ENCODE results near the gene RNF20.
"Not testable (repeated sequence)": the region's sequence is repeated elsewhere in the genome, so short reads cannot be mapped to it uniquely, and the experiment has no call there.

RNF20 gene

DNA sequence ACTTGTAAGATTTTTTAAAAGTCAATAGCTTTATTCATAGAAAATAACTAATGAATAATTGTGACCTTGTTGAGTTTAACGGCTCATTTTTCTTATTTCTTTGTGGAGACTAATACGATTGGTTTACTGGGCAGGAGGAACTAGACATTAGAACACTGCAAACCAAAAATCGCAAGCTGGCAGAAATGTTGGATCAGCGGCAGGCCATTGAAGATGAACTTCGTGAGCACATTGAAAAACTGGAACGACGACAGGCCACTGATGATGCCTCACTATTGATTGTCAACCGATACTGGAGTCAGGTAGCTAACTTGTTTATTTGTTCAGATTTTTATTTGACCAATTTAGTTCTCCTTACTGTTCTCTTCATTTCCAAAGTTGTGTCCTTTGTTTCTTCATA is 6.4 kb downstream of the RNF20 start:
- no peak for DNase-seq

DNA sequence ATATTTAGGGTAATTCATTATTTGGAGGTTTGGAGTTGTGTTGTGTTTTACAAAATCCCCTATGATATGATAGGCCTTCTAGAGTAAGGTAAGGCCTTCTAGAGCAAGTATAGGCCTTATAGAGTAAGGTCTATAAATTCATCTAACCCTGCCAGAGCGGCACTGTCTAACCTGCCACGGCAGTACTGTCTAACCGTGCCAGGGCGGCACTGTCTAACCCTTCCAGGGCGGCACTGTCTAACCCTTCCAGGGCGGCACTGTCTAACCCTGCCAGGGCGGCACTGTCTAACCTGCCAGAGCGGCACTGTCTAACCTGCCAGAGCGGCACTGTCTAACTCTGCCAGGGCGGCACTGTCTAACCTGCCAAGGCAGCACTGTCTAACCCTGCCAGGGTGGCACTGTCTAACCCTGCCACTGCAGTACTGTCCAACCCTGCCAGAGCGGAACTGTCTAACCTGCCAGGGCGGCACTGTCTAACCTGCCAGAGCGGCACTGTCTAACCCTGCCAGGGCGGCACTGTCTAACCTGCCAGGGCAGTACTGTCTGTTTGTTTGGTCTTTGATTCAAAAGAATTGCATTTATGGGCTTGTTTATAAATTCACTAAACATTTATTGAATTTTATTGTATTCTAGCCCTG is 9.6 kb downstream of the RNF20 start:
- no peak for DNase-seq

DNA sequence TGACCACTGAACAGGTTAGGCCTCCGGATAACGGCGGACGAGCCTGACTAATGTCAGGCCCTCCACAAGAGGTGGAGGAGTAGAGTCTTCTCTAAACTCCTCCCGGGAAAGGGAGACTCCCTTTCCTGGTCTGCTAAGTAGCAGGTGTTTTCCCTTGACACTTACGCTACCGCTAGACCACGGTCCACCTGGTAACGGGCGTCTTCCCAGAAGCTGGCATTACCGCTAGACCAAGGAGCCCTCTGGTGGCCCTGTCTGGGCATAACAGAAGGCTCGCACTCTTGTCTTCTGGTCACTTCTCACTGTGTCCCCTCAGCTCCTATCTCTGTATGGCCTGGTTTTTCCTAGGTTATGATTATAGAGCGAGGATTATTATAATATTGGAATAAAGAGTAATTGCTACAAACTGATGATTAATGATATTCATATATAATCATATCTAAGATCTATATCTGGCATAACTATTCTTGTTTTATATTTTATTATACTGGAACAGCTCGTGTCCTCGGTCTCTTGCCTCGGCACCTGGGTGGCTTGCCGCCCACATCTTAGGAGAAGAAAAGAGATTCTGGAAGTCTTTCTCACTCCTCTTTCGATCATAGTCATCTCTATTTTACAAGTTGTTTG is 15.9 kb downstream of the RNF20 start:
- not testable (repeated sequence) for DNase-seq

DNA sequence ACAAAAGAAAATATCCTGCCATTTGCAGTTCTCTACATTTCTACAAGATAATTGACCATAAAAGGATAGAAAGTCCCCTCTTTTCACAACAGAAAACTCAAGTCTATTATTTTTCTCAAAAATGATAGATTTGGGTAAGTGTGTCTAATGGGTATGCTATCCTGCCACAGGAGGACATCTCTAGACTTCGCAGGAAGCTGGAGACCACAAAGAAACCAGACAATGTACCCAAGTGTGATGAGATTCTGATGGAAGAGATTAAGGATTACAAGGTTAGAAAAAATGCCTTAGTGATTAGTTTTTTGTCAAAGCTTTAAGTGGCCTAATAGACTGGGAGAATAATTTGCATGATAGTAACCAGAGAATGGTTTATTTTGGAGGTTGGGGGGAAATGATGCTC is 28.1 kb downstream of the RNF20 start:
- DNase-seq, result no peak

DNA sequence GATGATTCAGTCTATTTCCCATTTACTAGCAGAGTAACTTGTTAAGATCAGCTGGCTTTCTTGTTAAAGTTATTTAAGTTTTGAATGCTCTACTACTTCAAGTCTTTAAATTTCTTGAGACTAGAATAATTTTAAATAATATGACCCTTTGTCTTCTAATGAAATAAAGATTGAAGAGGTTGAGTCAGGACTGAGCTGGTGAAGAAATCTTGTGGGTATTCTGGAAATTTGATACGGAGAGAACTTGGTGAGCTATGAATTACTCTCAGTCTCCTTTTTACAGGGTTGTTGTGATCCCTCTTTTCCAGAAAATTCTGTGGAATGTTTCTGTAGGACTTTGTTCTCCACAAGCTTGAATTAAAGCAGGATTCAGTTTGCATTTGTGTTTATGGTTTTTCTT is 29.3 kb downstream of the RNF20 start:
- DNase-seq, result no peak

DNA sequence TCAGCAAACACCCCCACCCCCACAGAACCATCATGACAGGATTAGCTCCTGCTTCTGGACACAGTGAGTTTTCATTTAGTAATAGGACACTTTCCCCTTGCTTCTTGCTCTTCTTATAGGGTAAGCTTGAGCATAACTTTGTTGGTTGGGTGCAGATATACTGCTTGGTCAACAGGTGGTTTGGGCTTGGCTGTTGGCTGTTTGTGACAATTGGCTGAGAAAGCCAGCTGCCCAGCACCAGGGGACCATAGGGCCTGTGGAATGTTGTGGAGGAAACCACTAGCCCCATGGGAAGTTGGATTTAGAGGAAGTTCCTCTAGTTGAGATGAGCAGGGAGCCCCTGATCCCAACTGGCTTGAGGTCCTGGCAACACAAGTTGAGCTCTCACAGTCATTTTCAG is 30.6 kb downstream of the RNF20 start:
- DNase-seq, result no peak

DNA sequence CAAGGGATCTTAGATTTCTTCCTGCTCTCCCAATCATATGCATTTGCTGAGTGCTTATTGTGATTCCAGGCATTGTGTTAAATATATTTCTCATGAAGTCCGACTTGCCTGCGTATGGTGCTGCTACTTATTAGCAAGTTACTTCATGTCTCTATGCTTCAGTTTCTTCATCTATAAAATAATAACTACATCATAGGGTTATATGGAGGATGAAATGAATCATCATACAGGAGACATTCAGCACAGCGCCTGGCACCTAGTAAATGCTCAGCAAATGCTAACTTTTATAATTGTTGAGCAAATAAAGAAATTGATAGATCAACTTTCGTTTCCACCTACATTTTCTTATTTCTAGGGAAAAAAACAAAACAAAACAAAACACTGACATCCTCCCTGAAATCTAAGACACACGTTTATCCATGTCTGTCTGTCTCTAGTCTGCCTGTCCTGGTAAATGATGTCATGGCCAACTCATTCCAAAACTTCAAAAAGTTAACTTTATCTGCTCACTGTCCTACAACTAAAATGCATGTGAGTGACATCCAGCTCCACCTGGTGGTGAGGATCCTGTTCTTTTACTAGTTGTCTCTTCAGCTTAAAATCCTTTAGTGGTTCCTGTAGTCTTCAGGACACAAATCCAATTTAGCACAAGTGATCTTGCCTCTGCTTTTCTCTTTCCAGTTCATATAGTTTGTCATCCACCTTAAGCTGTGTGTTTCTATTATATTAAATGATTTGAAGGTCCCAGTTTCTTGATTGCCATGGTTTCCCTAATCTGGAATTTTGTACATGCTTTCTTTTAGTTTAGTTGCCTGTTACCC is 33.5 kb downstream of the RNF20 start:
- DNase-seq, result no peak

DNA sequence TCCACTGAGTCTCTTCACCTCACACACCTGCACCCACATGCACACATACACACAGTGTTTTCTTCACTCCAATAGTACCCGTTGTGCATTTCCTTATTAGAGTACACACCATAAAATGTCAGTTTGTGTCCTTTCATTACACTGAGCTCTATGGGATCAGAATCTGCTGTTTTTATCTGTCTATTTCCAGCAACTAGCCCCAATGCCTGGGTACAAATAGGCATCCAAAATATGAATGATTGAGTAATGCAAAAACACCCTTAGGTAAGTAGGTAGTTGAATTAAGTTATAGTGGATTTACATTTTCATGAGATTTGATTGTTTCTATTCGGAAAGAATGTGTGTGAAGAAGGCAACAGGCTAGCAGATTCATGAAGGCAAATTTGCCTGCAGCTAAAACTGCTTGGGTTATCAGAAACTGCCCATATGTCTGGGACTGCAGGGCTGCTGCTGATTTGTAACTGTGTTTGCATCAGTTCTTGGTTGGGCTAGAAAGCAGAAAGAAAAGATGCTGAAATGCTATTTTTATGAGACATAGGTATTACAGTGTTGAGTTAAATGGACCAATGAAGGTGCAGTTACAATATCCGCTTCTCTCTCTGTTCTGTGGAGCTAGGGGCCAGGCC is 34.2 kb downstream of the RNF20 start:
- no peak for DNase-seq

DNA sequence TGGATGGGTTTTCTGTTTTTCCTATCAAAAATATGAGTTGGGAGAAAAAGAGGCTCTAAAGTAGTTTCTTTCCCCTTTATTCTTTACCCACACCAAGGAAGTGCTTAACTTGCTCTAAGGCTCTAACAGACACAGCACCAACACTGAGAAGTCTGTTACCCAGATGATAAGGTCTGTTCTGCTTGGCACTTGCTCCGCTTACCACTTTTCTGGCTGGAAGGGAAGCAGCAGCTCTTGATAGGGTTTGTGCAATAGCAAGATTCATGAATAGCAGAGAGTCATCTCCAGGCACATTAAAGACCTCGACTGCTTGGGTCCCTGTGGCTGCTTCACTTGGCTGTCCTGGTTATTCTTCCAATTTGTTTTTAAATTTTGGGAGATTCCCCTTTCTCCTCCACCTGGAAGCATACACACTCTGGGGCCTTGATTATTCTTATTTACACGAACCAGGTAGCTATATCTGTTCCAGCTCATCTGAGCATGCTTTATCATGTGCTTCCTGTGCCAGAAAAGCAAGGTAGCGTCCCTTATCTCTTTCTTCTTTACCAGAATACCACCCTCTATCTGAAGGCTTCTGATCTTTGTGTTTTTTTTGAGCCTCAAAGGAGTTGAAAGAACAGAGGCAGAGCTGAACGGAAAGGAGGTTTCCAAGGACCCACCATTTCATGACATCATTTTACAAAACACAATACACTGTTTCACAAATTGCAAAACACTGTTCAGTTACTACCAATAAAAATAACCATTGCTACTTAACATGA is 36.3 kb downstream of the RNF20 start:
- no peak for DNase-seq

DNA sequence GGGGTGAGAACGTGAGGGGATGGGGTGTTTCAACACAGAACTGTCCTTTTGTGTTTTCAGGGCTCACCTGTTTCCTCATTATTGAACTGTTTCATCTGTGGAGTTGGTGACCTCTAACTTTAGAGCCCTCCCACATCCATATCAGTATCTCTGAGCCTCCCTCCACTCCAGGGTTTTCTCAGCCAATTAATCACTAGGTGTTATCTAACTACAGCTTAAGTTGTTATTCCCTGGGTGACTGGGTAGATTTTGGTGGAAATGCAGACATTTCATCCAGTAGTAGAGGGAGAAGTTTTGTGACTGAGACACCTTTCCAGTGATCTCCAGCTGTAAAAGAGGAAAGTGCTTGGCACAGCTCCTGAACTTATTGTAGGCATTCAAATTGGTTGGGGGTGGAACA is 37.5 kb downstream of the RNF20 start:
- no peak for DNase-seq

DNA sequence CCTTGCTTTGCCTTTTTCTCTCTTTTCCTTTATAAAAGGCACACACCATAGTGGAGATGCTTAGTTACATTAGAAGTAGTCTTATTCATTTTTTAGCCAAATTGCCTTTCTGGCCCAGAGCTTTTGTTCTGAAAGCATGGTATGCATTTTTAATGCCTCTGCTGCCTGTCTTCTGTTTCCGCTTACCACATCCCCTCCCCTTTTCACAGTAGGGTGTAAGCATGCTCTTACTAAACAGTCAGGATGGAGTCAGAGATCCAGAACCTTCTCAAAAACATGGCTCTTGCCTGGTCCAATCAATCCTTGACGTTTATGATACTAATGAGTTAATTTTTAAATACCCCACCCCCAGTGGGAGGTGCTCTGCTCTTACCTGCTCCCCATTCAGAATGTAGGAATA is 38.7 kb downstream of the RNF20 start:
- no peak for DNase-seq

DNA sequence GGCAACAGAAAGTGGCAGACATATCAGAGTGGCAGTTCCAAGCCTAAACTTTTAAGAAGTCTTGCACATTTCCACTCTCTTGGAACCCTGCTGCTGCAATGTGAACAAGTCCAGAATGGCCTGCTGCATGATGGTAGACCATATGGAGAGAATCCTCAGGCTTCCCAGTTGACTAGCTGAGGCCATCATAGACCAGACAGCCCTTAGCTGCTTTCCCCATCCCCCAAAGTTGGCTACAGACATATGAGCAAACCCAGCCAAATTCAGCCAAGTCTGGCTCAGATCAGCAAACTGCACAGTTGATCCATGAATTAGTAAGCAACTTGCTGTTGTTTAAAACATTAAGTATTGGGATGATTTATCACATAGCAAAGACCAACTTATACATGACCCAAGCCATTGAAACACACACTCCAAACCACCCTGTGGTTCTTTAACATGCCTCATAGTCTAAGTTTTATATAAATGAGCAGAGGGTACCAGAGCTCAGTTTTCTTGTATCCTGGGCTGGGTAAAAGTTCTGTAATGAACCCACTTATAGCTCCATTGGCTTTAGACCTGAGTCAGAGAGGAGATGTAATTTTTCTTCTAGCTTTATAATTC is 41.2 kb downstream of the RNF20 start:
- DNase-seq, result no peak

DNA sequence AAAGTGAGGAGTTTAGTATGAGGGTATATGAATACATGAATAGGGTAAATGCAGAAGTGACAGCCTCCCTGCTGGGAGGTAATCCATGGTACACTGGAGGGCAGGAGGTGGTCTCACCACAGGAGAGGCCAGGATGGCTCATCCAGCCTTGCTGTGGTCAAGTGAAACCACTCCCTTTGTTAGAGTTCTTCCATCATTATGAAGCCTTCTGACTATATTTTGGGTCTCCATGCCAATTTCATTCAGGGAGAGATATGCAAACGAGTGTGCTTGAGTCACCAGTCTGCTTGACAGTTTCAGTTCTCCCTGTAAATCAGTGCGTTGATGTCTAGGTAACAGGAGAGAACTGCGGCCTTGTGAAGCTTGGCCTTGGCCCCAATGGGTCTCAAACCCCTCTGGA is 44.7 kb downstream of the RNF20 start:
- DNase-seq, result no peak

DNA sequence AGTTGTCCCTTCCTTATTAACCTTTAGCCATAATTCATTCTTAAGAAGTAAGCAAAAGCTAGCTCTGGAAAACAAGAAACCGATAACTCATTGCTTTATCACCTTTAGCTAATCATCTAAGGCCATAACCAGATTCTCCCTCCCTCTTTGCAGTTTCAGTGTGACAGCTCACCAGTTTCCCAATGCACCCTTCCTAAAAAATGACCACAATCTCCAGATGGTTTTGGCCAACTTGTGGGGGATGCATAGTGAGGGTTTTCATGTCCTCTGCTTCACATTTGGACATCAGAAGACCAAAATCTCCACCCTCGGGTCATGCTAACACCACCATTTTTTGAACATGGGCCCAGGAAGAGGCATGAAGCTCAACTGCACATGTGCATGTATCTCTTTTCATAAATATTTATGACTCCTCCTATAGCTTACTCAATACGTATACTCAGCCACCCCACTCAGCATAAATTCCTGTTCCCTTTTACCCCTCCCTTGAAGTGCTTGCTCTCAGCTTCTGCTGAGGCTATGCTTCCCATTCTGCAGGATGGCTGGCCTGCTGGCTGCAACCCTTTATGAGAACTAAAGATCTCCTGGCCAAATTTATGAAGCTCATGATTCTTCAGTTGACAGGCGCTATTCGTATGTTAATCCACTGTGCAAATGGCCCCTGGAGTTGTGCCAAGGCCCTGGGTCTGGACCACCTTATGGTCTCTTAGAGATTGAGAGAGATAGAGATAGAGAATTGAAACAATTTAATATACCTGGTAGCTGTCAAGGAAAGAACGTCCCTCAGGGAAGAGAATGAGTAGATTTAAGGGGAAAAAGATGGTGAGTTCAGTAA is 46.3 kb downstream of the RNF20 start:
- DNase-seq, result no peak

DNA sequence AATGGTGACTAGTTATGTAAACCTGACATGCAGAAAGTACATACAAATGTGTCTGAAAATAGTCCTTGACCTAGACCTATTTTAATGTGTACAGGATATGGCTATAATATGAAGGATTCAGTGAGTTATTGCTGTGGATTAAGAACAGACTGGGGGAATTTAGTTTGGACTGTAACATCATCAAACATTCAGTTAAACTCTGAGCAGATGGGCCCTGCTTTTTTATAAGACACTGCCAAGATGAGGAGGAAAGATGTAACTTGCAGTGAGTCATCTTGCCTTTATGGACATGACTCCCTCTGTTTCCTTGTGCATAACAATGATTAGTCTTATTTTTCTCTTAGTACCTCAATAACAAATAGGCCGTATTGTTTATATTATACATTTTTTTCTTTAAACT is 48.9 kb downstream of the RNF20 start:
- DNase-seq, result no peak

DNA sequence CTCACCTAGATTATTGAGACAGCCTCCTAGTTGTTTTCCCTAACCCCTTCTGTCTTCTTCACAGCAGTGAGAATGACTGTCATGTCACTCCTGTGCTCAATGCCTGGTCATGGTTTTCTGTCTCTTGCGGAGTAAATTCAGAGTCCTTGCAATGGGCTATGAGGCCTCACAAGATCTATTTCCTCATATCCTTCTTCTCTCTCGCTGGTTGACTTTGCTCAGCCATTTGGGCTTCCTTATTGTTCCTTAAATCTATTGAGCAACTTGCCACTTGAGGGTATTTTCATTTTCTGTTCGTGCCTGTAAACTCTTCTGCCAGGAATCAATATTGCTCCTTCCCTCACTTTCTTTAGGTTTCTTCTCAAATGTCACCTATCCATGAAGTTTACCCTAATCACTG is 52.1 kb downstream of the RNF20 start:
- no peak for DNase-seq

DNA sequence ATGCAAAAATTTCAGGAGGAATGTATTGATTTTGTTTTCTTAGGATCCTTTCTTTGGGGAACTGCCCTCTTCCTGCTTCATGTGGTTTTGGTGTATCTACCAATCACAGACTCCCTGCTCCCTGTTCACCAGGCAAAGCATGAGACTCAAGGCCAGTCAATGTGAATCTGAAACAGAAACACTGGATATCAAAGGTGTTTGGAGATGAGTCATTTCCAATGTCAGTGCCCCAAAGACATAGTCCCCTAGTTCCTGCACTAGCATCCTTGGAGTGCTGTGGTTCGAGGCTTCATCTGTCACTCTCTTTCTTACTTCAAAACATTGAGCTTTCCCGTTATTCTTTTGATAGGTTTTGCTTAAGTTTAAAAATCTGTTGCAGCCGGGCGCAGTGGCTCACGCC is 53.0 kb downstream of the RNF20 start:
- DNase-seq, result no peak

DNA sequence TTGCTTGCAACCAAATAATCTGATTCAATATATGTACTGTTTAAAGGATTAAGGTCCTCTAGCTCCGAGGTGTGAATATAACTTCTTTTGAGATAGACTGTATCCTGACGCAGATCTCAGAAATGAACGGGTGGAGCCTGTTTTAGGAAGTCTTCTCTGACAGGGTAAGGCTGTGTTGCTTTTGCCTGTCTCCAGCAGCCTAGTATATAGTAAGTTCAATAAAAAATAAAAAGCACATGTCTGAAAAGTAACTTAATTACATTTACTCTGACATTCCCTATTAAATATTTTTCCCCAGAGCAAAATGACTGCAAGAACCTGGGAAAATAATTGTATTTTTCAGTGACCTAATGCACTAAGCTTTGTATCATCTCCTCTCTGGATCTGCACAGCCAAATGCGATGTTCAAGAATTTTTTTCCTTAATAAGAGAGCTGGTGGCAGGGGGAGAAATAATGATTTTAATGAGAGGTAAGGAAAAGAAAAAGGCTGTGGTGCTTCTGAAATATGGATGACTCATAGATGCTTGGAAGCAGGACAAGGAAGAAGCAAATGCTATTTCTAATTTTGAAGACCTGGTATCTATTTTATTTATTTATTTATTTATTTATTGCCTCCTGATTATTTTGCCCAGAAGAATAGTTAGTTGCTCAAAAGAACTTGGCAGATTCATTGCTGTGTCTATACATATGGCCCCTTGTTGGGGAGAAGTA is 53.8 kb downstream of the RNF20 start:
- no peak for DNase-seq

DNA sequence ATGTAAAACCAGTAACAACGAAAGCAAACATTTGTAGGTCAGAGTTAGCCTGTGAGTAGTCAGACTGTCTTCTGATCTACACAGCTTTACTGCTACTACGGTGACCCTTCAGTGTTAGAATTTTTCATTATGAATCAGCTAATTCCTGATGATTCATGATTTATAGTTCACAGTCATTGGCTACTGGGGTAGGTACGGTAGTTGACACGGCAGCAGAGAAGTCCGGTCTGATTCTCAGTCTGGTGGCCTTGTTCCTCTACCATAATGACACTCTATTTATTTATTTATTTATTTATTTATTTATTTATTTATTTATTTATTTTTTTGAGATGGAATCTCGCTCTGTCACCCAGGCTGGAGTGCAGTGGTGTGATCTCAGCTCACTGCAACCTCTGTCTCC is 56.4 kb downstream of the RNF20 start:
- not testable (repeated sequence) for DNase-seq

DNA sequence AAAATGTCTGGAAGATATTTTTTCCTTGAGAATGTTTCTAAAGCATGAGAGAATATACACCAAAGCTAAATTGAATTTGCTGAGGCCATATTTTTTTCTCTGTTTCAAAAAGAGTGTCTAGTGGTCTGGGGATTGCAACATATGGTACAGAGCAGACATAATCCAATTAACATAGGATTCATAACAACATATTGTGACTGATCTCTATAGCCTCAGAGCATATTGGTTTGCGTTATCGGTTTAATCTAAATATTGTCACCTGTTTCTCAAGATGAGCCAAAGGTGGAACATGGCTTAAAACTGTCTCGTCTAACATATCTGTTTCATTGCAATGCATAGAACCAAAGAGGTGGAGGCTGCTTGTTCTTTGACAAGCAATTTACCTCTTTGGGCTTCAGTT is 57.2 kb downstream of the RNF20 start:
- no peak for DNase-seq
